ENCODE results near the gene ADNP. TPM values are rescaled to one million over a fixed set of nuclear protein-coding genes. Genes with fewer than 3 reads are reported as not detected.

Gene ADNP
- total and polyA plus RNA-seq, 2 experiments from 2014 or later: 23.2 to 50.8 TPM

- no peaks in the 10 kb centered on the region for H3K9me3 ChIP-seq (ENCODE audit: low read depth)
- peaks cover 6% of the 10 kb centered on the region for H3K4me1 ChIP-seq (ENCODE audit: low read depth)
- no peak for TF ChIP-seq CTCF (IDR thresholded peaks at IDR 0.05; ENCODE audit: low read depth, low read length)
- H3K4me3 ChIP-seq: no peak overlapping the region
- H3K36me3 ChIP-seq: no peaks in the 10 kb centered on the region
- H3K27me3 ChIP-seq: no peaks in the 10 kb centered on the region
- no peak for DNase-seq (ENCODE audit: low read depth in 1 of 2, low spot score in 1 of 2)
- H3K27ac ChIP-seq: no peak overlapping the region
Observed at GRCh38 chr20:50865591-50865990, 65.6 kb downstream of the ADNP start.

DNA sequence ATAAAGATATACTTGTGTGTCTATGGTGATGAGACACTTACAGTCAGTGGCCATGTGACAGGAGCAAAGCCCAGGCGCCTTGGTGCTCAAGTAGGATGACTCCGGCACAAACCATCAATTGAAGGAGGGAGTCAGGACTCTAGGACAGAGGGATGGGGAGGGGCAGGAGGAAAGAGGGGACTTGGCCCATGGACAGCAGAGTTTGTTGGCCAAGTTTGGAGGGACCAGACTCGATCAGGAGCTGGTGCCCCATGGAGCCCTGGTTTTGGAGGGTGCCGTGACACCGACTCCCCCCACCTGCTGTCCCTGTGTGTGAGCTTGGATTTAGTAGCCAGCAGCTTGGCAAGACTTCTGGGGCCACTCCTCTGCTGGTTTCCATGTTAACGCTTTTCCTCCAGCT is 66.1 kb downstream of the ADNP start:
- no peaks in the 10 kb centered on the region for H3K36me3 ChIP-seq
- H3K27me3 ChIP-seq: no peaks in the 10 kb centered on the region
- peaks cover 2% of the 10 kb centered on the region for H3K4me1 ChIP-seq (ENCODE audit: low read depth)
- DNase-seq (ENCODE audit: low read depth in 1 of 2, low spot score in 1 of 2): no peak
- no peak overlapping the region for H3K27ac ChIP-seq
- no peak overlapping the region for H3K4me3 ChIP-seq
- H3K9me3 ChIP-seq (ENCODE audit: low read depth): no peaks in the 10 kb centered on the region
- TF ChIP-seq CTCF (IDR thresholded peaks at IDR 0.05; ENCODE audit: low read depth, low read length): no peak

GRCh38 chr20:50862546-50862945 is 68.7 kb downstream of the ADNP start:
- DNase-seq (ENCODE audit: low read depth in 1 of 2, low spot score in 1 of 2): no peak
- no peaks in the 10 kb centered on the region for H3K27me3 ChIP-seq
- no peaks in the 10 kb centered on the region for H3K4me1 ChIP-seq (ENCODE audit: low read depth)
- H3K27ac ChIP-seq: no peak overlapping the region
- TF ChIP-seq CTCF (IDR thresholded peaks at IDR 0.05; ENCODE audit: low read depth, low read length): no peak
- H3K36me3 ChIP-seq: no peaks in the 10 kb centered on the region
- H3K9me3 ChIP-seq (ENCODE audit: low read depth): no peaks in the 10 kb centered on the region
- no peak overlapping the region for H3K4me3 ChIP-seq

DNA sequence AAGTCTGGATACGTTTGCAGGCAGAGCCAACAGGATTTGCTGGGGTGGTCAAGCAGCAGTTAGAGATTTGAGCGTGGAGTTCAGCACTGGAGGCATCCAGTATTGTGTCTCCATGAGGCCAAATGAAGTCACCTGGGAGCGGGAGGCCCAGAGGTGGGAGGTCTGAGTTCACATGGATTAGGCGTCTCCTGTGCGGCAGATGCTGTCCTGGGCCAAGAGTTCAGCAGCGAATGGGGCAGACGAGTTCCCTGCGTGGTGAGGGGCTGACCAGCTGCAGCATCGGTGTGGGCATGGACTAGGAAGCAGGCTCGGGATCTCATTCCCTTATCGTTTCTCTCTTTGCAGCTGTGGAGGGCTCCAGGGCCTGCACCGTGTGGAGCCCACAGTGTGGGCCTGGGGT is 70.2 kb downstream of the ADNP start:
- no peak overlapping the region for H3K4me3 ChIP-seq
- H3K9me3 ChIP-seq (ENCODE audit: low read depth): no peaks in the 10 kb centered on the region
- no peaks in the 10 kb centered on the region for H3K4me1 ChIP-seq (ENCODE audit: low read depth)
- no peak for TF ChIP-seq CTCF (IDR thresholded peaks at IDR 0.05; ENCODE audit: low read depth, low read length)
- no peaks in the 10 kb centered on the region for H3K36me3 ChIP-seq
- no peaks in the 10 kb centered on the region for H3K27me3 ChIP-seq
- DNase-seq (ENCODE audit: low read depth in 1 of 2, low spot score in 1 of 2): no peak
- H3K27ac ChIP-seq: no peak overlapping the region

- H3K27ac ChIP-seq: no peak overlapping the region
- H3K4me1 ChIP-seq (ENCODE audit: low read depth): no peaks in the 10 kb centered on the region
- H3K9me3 ChIP-seq (ENCODE audit: low read depth): no peaks in the 10 kb centered on the region
- TF ChIP-seq CTCF (IDR thresholded peaks at IDR 0.05; ENCODE audit: low read depth, low read length): no peak
- no peak overlapping the region for H3K4me3 ChIP-seq
- no peaks in the 10 kb centered on the region for H3K36me3 ChIP-seq
- no peak for DNase-seq (ENCODE audit: low read depth in 1 of 2, low spot score in 1 of 2)
- H3K27me3 ChIP-seq: no peaks in the 10 kb centered on the region
Observed at GRCh38 chr20:50859161-50859560, 72.1 kb downstream of the ADNP start.

DNA sequence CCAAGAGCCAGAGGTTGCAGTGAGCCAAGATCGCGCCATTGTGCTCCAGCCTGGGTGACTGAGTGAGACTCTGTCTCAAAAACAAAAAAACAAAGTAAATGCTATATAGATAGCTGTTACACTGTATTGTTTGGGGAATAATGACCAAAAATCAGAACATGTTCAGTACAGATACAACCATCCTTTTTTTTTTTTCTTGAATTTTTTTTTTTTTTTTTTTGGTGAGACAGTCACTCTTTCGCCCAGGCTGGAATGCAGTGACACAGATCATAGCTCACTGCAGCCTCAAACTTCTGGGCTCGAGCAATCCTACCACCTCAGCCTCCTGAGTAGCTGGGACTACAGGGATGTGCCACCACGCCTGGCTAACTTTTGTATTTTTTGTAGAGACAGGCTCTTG is 72.7 kb downstream of the ADNP start:
- no peaks in the 10 kb centered on the region for H3K27me3 ChIP-seq
- H3K9me3 ChIP-seq (ENCODE audit: low read depth): no peaks in the 10 kb centered on the region
- no peak overlapping the region for H3K4me3 ChIP-seq
- no peak for TF ChIP-seq CTCF (IDR thresholded peaks at IDR 0.05; ENCODE audit: low read depth, low read length)
- H3K27ac ChIP-seq: no peak overlapping the region
- no peak for DNase-seq (ENCODE audit: low read depth in 1 of 2, low spot score in 1 of 2)
- H3K4me1 ChIP-seq (ENCODE audit: low read depth): no peaks in the 10 kb centered on the region
- H3K36me3 ChIP-seq: no peaks in the 10 kb centered on the region

All from cardiac muscle cell (in vitro differentiated cells and primary cell).